H9 (cell line): ENCODE measurements around the gene TMLHE. TPM values are rescaled to one million over a fixed set of nuclear protein-coding genes. Genes with fewer than 3 reads are reported as not detected.

Source experiments
- DNase-seq: peaks from one replicate; pipeline ENCODE4 v3.0.0-alpha.2; 2017
- H2AFZ ChIP-seq: one replicate; pipeline ENCODE4 v1.6.1; 2013; ENCODE audit warnings: mild to moderate bottlenecking, low read length, control low read depth, moderate library complexity
- H2AK5ac ChIP-seq: 2 replicates; pipeline ENCODE4 v1.6.1; 2013; ENCODE audit warnings: low read length, control low read depth, mixed read lengths; ENCODE audit not compliant: insufficient read length
- H2BK120ac ChIP-seq: one replicate; pipeline ENCODE4 v1.6.1; 2013; ENCODE audit warnings: low read depth, mild to moderate bottlenecking, low read length, control low read depth, inconsistent platforms; ENCODE audit not compliant: poor library complexity, severe bottlenecking
- H2BK12ac ChIP-seq: 2 replicates; pipeline ENCODE4 v1.6.1; 2013; ENCODE audit warnings: low read length, control low read depth, mixed read lengths, low read depth; ENCODE audit not compliant: insufficient read length
- H2BK15ac ChIP-seq: 2 replicates; pipeline ENCODE4 v1.6.1; 2013; ENCODE audit warnings: low read depth, low read length, control low read depth
- H2BK20ac ChIP-seq: one replicate; pipeline ENCODE4 v1.6.1; 2013; ENCODE audit warnings: low read depth, mild to moderate bottlenecking, low read length, control low read depth, inconsistent platforms; ENCODE audit not compliant: poor library complexity, severe bottlenecking
- H2BK5ac ChIP-seq: 2 replicates; pipeline ENCODE4 v1.6.1; 2013; ENCODE audit warnings: low read length, control low read depth, mixed read lengths; ENCODE audit not compliant: insufficient read length
- H3K14ac ChIP-seq: 2 replicates; pipeline ENCODE4 v1.6.1; 2013; ENCODE audit warnings: low read length, control low read depth; ENCODE audit not compliant: insufficient read depth
- H3K18ac ChIP-seq: 2 replicates; pipeline ENCODE4 v1.6.1; 2013; ENCODE audit warnings: low read depth, mild to moderate bottlenecking, mixed read lengths, low read length, control low read depth; ENCODE audit not compliant: insufficient read length
- H3K23ac ChIP-seq: 2 replicates; pipeline ENCODE4 v1.6.1; 2013; ENCODE audit warnings: low read length, control low read depth, mixed read lengths, low read depth; ENCODE audit not compliant: insufficient read length
- H3K23me2 ChIP-seq: 2 replicates; pipeline ENCODE4 v1.6.1; 2013; ENCODE audit warnings: low read depth, mild to moderate bottlenecking, mixed read lengths, low read length, control low read depth; ENCODE audit not compliant: insufficient read length, poor library complexity, severe bottlenecking
- H3K27ac ChIP-seq: 2 replicates; pipeline ENCODE4 v1.5.1; 2013; ENCODE audit warnings: low read length, control low read depth, mixed read lengths, low read depth; ENCODE audit not compliant: insufficient read length
- H3K27me3 ChIP-seq: 2 replicates; pipeline ENCODE4 v1.6.1; 2013; ENCODE audit warnings: low read length, control low read depth, inconsistent platforms; ENCODE audit not compliant: insufficient read depth
- H3K4ac ChIP-seq: 2 replicates; pipeline ENCODE4 v1.6.1; 2013; ENCODE audit warnings: low read depth, mild to moderate bottlenecking, control low read depth, inconsistent platforms, low read length, moderate library complexity
- H3K4me1 ChIP-seq: 2 replicates; pipeline ENCODE4 v1.6.1; 2013; ENCODE audit warnings: low read length, control low read depth, inconsistent platforms; ENCODE audit not compliant: insufficient read depth
- H3K4me2 ChIP-seq: 2 replicates; pipeline ENCODE4 v1.6.1; 2013; ENCODE audit warnings: low read length, control low read depth, mixed read lengths; ENCODE audit not compliant: insufficient read length, insufficient read depth
- H3K56ac ChIP-seq: 2 replicates; pipeline ENCODE4 v1.6.1; 2013; ENCODE audit warnings: low read depth, mild to moderate bottlenecking, mixed read lengths, low read length, control low read depth; ENCODE audit not compliant: insufficient read length
- H3K79me1 ChIP-seq: 2 replicates; pipeline ENCODE4 v1.6.1; 2013; ENCODE audit warnings: low read depth, mild to moderate bottlenecking, moderate library complexity, low read length, control low read depth, inconsistent platforms; ENCODE audit not compliant: insufficient read depth, poor library complexity, severe bottlenecking
- H3K79me2 ChIP-seq: 2 replicates; pipeline ENCODE4 v1.6.1; 2013; ENCODE audit warnings: low read length, control low read depth, inconsistent platforms; ENCODE audit not compliant: insufficient read depth
- H3K9ac ChIP-seq: 2 replicates; pipeline ENCODE4 v1.6.1; 2013; ENCODE audit warnings: low read length, control low read depth, mixed read lengths; ENCODE audit not compliant: insufficient read length; ENCODE audit errors: extremely low read depth
- H3K9me3 ChIP-seq: one replicate; pipeline ENCODE4 v1.6.1; 2013; ENCODE audit warnings: low read depth, low read length, inconsistent platforms; ENCODE audit not compliant: control insufficient read depth
- H3T11ph ChIP-seq: one replicate; pipeline ENCODE4 v1.6.1; 2013; ENCODE audit warnings: mild to moderate bottlenecking, low read length, control low read depth, inconsistent platforms
- H4K20me1 ChIP-seq: one replicate; pipeline ENCODE4 v1.6.1; 2013; ENCODE audit not compliant: control insufficient read depth, insufficient read length, insufficient read depth
- H4K5ac ChIP-seq: 2 replicates; pipeline ENCODE4 v1.6.1; 2013; ENCODE audit warnings: low read depth, mild to moderate bottlenecking, mixed read lengths, low read length, control low read depth; ENCODE audit not compliant: insufficient read length
- H4K8ac ChIP-seq: replicated peaks from 2 replicates; pipeline ENCODE4 v1.6.1; 2013; ENCODE audit warnings: low read length, control low read depth, mixed read lengths, low read depth; ENCODE audit not compliant: insufficient read length
- H4K91ac ChIP-seq: 2 replicates; pipeline ENCODE4 v1.6.1; 2013; ENCODE audit warnings: low read depth, mild to moderate bottlenecking, moderate library complexity, mixed read lengths, low read length, control low read depth; ENCODE audit not compliant: insufficient read length
- H3K27ac Mint-ChIP-seq, 3 experiments: 2 replicates in 2 of 3; 3 replicates in 1 of 3; pipeline ENCODE4 v1.8.0; 2020 to 2021; ENCODE audit warnings: mixed read lengths in 3 of 3, mild to moderate bottlenecking in 1 of 3, moderate library complexity in 1 of 3
- H3K27me3 Mint-ChIP-seq: 2 replicates; pipeline ENCODE4 v1.8.0; 2021; ENCODE audit warnings: low read depth, mild to moderate bottlenecking, moderate library complexity, mixed read lengths
- H3K36me3 Mint-ChIP-seq, 3 experiments: 2 replicates in 2 of 3; 3 replicates in 1 of 3; pipeline ENCODE4 v1.8.0; 2020 to 2021; ENCODE audit warnings: low read depth in 3 of 3, mixed read lengths in 3 of 3; ENCODE audit not compliant: insufficient read depth in 1 of 3
- H3K4me1 Mint-ChIP-seq, 2 experiments: 2 replicates each; pipeline ENCODE4 v1.8.0; 2020; ENCODE audit warnings: mixed read lengths in 2 of 2
- H3K4me3 Mint-ChIP-seq, 2 experiments: 2 replicates in 1 of 2; 3 replicates in 1 of 2; pipeline ENCODE4 v1.8.0; 2020 to 2021; ENCODE audit warnings: mild to moderate bottlenecking in 2 of 2, mixed read lengths in 2 of 2, moderate library complexity in 1 of 2
- H3K9me3 Mint-ChIP-seq, 2 experiments: 2 replicates in 1 of 2; 3 replicates in 1 of 2; pipeline ENCODE4 v1.8.0; 2020; ENCODE audit warnings: mild to moderate bottlenecking in 2 of 2, mixed read lengths in 2 of 2, moderate library complexity in 1 of 2
- CTCF ChIP-seq: fragments of 200-600 bp; sonication (generic); conservative IDR thresholded peaks from 3 replicates; pipeline ENCODE4 v1.8.0; 2021; ENCODE audit warnings: antibody characterized with exemption, mild to moderate bottlenecking
- WGBS: extraction: QIAGEN DNeasy Blood & Tissue Kit; methylation state at CpG from one replicate; pipeline ENCODE4 v1.1.7; 2013; ENCODE audit warnings: missing lambda C conversion rate, low lambda C conversion rate, mixed read lengths; ENCODE audit not compliant: insufficient read length; ENCODE audit errors: extremely low coverage; 5-methylcytosine and 5-hydroxymethylcytosine counted together
- total RNA-seq: library from RNA; stranded (reverse); gene quantifications from 2 replicates; pipeline ENCODE4 v1.2.1, GENCODE V29; 2021

The TMLHE gene
- total RNA-seq, 1 experiment from 2014 or later = 14.2 TPM

DNA sequence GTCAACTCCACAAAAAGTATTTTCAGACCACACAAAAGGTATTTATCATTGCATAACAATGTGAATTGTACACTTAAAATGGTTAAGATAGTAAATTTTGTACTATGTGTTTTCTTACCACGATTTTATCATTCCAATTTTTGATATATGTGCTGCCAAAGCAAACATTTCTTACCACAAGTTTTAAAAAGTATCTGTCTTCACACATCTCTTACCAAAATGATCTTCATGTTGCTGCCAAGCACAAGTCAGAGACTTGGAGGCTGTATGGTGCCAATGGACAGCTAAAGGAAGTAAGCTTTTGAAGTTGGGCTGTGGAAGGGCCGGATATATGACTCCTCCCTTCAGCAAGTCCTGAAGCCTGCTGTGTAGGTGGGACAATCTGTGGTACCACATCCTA lies 67.9 kb downstream of the TMLHE start:
- H3K27ac ChIP-seq = no peak overlapping the region
- H3K23me2 ChIP-seq = no peaks in the 10 kb centered on the region
- Mint-ChIP-seq H3K36me3 (peaks cover 28 to 49% (median 41%) of the 10 kb centered on the region in 3 experiments), H3K4me3 (no peak overlapping the region), H3K9me3 (peaks cover 66 to 73% of the 10 kb centered on the region in 2 experiments), H3K4me1 (no peaks in the 10 kb centered on the region), H3K27me3 (no peaks in the 10 kb centered on the region), H3K27ac (no peak overlapping the region)
- H2AK5ac ChIP-seq = no peak overlapping the region
- H3K79me1 ChIP-seq = no peaks in the 10 kb centered on the region
- no peak overlapping the region for H2BK12ac ChIP-seq
- no peak overlapping the region for H3K56ac ChIP-seq
- no peak overlapping the region for H3K9ac ChIP-seq
- no peaks in the 10 kb centered on the region for H3K79me2 ChIP-seq
- H2BK120ac ChIP-seq = no peak overlapping the region
- H4K8ac ChIP-seq = no peak overlapping the region
- H3K27me3 ChIP-seq = no peaks in the 10 kb centered on the region
- H2AFZ ChIP-seq = no peak overlapping the region
- WGBS = no CpG with 5 or more reads among the region's 2 CpGs
- H2BK15ac ChIP-seq = no peak overlapping the region
- no peak overlapping the region for H4K5ac ChIP-seq
- H3K4me2 ChIP-seq = no peak overlapping the region
- no peak for DNase-seq
- no peaks in the 10 kb centered on the region for H3K4me1 ChIP-seq
- H3K18ac ChIP-seq = no peak overlapping the region
- TF ChIP-seq CTCF = no peak
- H3K23ac ChIP-seq = no peak overlapping the region
- no peak overlapping the region for H2BK20ac ChIP-seq
- no peak overlapping the region for H2BK5ac ChIP-seq
- H3K4ac ChIP-seq = no peak overlapping the region
- H4K91ac ChIP-seq = no peak overlapping the region
- H3K14ac ChIP-seq = no peak overlapping the region
- no peak overlapping the region for H3T11ph ChIP-seq
- H3K9me3 ChIP-seq = peaks cover 36% of the 10 kb centered on the region
- no peaks in the 10 kb centered on the region for H4K20me1 ChIP-seq
